KG1 (cell line): ENCODE measurements around the gene CMIP.
"Not testable (repeated sequence)": the region's sequence is repeated elsewhere in the genome, so short reads cannot be mapped to it uniquely, and the experiment has no call there.

Experiments
- DNase-seq: peaks from one replicate; lab custom pipeline; 2025; lab: John Stamatoyannopoulos, UW

CMIP gene

DNA sequence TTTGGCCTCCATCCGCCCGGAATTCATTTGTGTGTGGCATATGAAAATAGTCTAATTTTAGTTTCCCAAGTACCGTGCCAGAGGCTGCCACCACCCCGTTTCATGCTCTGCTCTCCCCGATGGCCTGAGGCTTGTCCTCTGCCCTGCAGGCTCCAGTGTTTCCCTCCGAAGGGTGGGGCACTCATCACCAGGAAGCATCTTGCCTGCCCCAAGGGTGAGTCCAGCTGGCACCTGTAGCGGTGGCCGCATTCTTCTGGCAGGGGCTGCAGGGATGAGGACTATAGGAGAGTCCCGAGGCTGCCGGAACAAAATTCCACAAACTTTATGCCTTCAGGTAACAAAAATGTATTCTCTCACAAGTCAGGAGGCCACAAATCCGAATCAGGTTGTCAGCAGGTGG, 23.1 kb upstream of the CMIP start:
- no peak for DNase-seq

GRCh38 chr16:81422153-81422552, 22.5 kb upstream of the CMIP start:
- not testable (repeated sequence) for DNase-seq

DNA sequence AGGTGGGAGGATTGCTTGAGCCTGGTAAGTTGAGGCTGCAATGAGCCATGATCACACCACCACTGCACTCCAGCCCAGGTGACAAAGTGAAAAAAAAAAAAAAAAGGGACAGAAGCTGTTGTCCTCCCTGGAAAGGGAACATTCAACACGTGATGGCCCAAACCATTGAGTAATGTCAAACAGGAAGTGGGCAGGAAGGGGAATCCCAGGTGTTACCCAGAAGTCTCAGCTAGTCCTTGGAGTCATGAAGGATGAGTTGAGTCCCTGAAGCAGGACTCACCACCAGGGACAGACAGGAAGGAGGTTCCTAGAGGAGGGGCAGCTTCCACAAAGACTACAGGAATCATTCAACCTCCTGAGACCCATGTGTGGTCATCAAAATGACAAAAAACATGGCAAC, 19.8 kb upstream of the CMIP start:
- no peak for DNase-seq

DNA sequence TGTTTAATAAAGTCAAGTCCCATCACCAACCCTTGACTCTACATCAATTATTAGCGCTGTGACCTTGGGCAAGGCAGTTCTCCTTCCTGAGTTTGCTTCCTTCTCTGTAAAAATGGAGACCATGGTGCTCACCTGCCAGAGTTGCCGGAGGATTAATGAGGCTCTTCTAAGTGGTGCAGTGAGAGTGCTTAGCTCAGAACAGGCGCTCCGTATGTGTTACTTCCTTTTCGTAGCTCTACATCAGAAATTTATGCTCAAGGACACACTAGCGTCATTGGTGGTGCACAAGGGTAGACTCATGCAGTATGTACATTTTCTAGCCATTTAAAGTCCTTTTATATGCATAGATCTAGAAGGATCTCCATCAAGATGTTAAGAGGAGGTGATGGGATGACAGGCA, 17.4 kb upstream of the CMIP start:
- DNase-seq, result no peak

DNA sequence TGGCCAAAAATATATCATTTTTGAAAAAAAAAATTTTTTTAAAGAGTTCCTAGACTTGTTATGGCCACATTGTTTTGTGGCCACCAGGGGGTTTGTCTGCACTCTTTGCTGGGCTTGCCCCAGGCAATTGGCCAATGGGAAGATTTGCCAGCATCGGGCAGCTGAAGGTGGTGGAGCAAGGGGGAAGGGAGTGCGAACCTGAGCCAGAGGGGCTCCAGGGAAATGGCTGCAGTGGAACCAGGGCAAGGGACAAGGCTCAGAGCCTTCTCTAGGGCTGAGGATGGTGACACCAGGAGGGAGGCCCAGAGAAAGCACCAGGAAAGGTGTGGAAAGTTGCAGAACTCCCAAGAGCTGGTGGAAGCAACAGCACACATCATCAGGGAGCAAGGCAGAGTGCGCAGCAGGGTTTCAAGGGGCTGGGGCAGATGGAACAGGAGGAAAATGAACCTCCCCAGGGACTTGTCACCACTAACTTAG, 15.5 kb upstream of the CMIP start:
- DNase-seq, result no peak

DNA sequence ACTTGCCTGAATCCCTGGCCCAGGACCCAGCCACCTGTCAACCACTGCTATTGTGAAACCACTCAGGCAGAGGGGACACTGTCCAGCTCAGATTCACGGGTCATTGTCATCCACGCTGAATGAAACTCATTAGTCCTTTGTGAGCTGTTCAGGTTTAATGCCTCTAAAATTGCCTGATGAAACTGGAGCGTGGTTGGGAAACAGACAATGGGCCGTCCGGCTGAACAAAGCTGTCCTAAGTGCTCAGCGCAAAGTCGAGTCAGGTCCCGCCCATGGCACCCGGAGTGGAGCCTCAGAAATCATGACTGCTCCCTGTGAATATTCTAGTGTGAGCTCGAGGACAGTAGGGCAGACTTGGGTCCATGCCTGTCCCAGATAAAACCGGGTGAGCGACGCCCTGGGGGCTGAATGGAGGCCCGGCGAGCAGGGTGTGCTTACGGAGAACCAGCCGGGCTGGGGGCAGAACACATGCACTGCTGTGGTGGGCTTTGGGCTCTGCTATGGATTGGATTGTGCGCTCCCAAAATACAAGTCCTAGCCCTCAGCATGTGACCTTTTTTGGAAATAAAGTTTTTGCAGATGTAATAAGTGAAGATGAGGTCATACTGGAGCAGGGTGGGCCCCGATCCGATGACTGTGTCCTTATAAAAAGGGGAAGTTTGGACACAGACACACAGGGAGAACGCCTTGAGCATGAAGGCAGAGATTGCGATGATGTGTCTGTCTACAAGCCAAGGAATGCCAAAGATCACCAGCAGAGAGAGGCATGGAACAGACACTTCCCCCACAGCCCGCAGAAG, 12.9 kb upstream of the CMIP start:
- no peak for DNase-seq

DNA sequence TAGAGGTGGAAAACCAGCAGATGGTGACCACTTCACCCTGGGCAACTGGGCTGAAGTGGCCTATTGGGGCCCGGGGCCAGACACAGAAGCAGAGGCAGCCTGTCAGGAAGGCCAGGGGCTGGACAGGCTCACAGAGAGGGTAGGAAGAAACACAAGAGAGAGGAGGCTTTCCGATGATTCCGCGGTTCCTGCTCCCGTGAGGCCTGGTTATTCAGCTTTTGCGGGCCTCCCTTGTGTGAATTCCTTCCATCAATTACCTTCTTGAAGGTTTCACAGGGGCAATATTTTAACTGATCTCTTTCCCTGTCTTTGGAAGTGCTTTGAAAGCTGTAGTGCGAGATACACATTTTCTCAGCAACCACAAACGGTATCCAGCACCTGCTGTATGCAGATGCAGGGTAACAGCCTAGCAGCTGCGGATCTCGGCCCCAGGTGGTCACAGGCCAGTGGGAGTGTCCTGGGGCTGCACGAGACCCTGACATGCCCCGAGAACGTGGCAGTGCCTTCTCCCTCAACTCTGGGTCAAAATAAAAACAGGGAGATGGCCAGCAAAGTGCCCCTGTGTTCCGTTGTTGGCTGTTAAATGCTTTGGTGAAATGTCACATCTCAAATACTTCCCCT, 11.6 kb upstream of the CMIP start:
- no peak for DNase-seq

DNA sequence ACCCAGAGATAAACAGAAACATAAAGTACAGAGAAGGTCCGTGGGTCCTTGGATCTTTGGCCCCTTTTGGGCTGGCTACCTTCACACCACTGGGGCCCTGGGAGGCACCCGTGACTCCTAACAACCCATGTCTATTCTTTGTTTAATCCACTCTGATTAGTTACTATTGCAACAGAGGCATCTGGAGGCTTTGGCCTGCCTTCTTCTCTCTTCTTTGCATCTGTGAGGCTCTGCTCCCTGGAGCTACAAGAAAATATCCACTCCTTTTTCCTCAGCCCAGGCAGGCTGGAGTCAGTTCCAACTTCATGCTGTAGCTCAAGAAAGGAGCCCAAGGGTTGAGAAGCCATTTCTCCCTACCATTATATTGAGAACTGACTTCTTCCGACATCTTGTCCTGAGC, 9.5 kb upstream of the CMIP start:
- no peak for DNase-seq

- DNase-seq, result no peak
Measured at GRCh38 chr16:81435567-81435966, 9.0 kb upstream of the CMIP start.

- no peak for DNase-seq
Measured at GRCh38 chr16:81436386-81436785, 8.2 kb upstream of the CMIP start.

GRCh38 chr16:81437865-81438264, 6.7 kb upstream of the CMIP start:
- DNase-seq, result no peak

DNA sequence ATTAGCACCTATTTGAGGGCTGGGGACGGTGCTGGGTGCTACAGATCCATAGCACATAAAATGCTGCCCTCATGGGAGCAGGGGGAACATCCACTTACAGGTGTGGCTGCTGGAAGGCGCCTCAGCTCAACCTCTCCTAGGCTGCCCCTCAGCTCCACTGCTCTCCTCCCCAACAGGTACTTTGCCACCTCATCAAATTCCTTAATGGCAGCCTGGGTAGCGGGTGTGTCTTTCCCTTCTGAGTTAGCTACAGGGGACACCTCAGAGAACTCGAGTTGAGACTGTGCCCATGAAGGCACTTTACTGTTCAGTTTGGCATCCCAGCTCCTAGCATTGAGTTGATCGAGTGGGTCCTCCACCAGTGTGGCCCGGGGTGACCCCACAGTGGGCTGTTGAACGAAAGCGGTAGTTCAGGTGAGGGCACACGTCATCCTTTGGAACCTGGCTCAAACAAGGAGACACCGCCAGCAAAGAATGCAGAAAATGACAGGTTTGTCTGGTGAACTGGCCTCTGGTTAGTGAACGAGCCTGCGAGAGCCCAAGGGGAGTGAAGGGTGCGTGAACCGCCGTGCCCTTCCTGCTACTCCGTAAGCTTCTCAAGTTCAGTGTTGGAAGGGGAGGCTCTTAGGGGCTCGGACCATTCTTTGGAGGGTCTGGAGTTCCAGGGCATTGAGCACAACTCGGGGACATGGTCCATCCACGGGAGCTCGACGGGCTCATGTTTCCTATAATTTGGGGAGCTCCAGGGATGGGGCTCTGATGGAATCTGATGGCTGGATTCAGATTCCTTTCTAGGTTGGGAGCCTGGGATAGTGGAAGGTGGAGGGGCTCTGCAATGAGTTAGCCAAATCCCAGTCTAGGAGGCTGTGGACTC, 3.5 kb upstream of the CMIP start:
- no peak for DNase-seq

DNA sequence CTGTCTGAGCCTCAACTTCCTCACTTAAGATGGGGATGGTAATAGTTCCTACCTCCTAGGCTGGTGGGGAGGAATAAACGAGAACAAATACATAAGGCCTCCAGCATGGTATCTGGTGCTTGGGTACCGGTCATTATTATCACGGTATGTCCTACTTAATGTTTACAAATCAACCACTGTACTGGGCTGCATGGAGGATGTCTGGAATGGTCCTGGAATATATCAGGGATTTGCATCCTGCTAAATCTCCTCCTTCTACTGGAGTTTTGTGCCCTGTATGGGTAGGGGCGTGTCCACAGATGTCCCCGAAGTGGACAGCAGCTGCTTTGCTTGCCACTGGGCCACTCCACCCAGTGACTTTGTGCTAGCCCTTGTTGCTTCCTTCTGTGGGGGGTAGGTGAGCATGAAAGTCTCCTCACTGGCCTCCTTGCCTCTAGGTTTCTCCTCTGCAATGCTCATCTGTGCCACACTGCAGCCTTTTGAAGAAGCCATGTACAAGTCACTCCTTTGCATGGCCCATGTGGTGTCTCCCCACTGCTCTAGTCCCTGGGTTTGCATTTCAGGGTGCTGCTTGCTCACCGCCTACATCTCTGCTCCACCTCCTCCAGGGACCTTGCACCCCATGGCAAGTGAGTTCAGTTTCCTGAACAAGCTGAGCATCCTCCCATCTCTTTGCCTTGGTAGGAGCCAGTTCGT, 2.2 kb upstream of the CMIP start:
- no peak for DNase-seq

- no peak for DNase-seq
Measured at GRCh38 chr16:81442916-81443687, 1.5 kb upstream of the CMIP start.

GRCh38 chr16:81443688-81444447, 740 bp upstream of the CMIP start:
- no peak for DNase-seq

DNA sequence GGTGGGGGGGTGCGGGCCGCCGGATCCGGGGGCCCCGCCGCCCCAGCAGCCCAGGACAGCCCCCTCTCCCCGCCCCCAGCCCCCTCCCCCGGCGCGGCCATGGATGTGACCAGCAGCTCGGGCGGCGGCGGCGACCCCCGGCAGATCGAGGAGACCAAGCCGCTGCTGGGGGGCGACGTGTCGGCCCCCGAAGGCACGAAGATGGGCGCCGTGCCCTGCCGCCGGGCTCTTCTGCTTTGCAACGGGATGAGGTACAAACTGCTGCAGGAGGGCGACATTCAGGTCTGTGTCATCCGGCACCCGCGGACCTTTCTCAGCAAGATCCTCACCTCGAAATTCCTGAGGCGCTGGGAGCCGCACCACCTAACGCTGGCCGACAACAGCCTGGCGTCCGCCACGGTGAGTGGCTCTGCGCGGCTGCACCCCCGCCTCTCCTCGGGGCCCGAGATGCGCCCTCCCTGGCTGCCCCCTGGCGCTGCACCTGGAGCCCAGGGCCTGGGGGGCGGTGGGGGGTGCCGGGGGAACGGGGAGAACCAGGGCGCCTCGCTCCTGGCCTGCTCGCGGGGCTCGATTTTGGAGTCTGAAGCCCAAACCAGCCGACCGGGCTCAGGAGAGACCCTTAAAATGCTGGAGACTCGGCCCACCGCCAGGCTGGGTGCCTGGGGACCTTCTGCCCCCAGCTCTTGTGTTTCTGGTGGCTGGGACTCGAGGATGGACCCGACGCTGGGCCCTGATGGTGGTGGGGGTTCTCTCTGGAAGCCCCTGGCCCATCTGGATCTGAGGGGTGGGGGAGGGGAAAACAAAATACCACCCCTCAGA, 744 bp downstream of the CMIP start:
- peak; percentile 7 for DNase-seq

DNA sequence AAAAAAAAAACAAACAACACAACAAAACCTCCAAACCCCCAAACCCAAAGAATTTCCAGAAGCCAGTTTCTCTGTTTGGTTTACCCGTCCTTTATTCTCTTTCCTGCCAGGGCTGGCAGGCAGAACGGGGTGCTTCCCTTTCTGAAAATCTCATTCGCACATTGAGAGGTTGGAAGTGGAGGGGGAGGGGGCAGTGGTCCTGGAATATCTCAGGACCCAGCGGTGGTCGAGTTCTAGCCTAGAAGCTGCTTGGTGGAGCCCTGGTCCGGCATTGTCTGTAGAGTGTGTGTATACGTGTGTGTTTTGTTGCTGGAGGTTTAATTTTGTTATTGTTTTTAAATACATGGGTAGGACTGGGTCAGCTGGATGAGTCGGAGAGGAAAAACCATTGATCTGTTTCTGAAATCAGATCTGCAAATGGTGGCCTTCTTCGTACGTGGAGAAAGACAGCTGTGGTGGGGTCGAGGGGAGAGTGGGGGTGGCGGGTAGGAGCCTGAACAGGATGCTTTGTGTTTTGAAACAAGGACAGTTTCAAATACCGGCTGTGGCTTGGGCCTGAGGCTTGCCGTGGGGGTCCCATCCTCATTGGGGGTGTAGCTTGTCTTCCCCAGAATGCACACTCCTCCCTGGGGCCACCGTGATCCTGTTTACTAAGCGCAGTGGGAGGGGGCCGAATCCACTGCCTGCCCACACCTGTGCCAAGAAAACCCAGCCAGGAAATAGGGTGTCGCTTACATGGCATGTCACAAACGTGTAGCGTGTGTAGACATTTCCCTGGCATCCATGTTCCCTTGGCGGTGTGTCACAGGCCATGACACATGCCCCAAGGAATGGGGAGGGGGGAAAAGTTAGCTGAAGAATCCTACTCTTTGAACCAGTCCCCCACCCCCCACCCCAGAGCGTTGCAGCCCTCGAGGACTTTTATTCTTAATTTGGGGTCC, 1.6 kb downstream of the CMIP start:
- DNase-seq, result no peak

- no peak for DNase-seq
Measured at GRCh38 chr16:81446907-81447268, 2.3 kb downstream of the CMIP start.
